ENCODE measurements around the gene BCL7B.

The BCL7B gene

GRCh38 chr7:73489976-73490375 lies 67.5 kb downstream of the BCL7B start:
- no peak for DNase-seq

GRCh38 chr7:73487486-73487885 lies 70.0 kb downstream of the BCL7B start:
- no peak for DNase-seq

Data from T-helper 9 cell (primary cell).